A673 (cell line): ENCODE measurements around the gene WIPF3. TPM values are rescaled to one million over a fixed set of nuclear protein-coding genes. Genes with fewer than 3 reads are reported as not detected.
A peak's percentile ranks its signal among the peaks of the same experiment; 100 is the strongest.

ENCODE experiments used
- BruUV-seq: library from RNA; stranded (reverse); fragments of 400-500 nt; replicated peaks from 2 replicates; lab custom pipeline; 2021; lab: Mats Ljungman, UMichigan
- CTCF ChIA-PET: fragments of 300-600 bp; sonication (Branson Sonifier 250); formaldehyde crosslinking; loops from one replicate; lab custom pipeline; 2022; ENCODE audit warnings: antibody characterized with exemption; lab: Charles Lee
- POLR2A ChIA-PET: fragments of 300-600 bp; sonication (Branson Sonifier 250); formaldehyde crosslinking; loops from one replicate; lab custom pipeline; 2022; ENCODE audit warnings: antibody characterized with exemption; ENCODE audit not compliant: low non-redundant PET; lab: Charles Lee
- DNase-seq: peaks from one replicate; pipeline ENCODE4 v3.0.0-alpha.2; 2015; ENCODE audit warnings: low spot score
- H3K27ac ChIP-seq: fragments of 200-600 bp; sonication (generic); 2 replicates; pipeline ENCODE4 v1.5.1; 2016; ENCODE audit warnings: mixed run types, low read depth, mild to moderate bottlenecking, mixed read lengths, antibody characterized with exemption, low read length; ENCODE audit not compliant: poor library complexity, severe bottlenecking
- H3K27me3 ChIP-seq: fragments of 200-600 bp; sonication (generic); replicated peaks from 2 replicates; pipeline ENCODE4 v1.6.1; 2017; ENCODE audit warnings: mixed run types, low read depth, mild to moderate bottlenecking, mixed read lengths, antibody characterized with exemption, low read length; ENCODE audit not compliant: insufficient read depth, poor library complexity
- H3K36me3 ChIP-seq: fragments of 200-600 bp; sonication (generic); 2 replicates; pipeline ENCODE4 v1.6.1; 2016; ENCODE audit warnings: mixed run types, mild to moderate bottlenecking, mixed read lengths, antibody characterized with exemption, low read length; ENCODE audit not compliant: insufficient read depth, poor library complexity, severe bottlenecking
- H3K4me1 ChIP-seq: fragments of 200-600 bp; sonication (generic); 2 replicates; pipeline ENCODE4 v1.6.1; 2017; ENCODE audit warnings: mixed run types, mild to moderate bottlenecking, mixed read lengths, antibody characterized with exemption, low read length; ENCODE audit not compliant: insufficient read depth, poor library complexity, severe bottlenecking
- H3K4me3 ChIP-seq: fragments of 200-600 bp; sonication (generic); 2 replicates; pipeline ENCODE4 v1.5.1; 2016; ENCODE audit warnings: low read depth, mixed run types, mild to moderate bottlenecking, mixed read lengths, low read length; ENCODE audit not compliant: poor library complexity, severe bottlenecking
- H3K9me3 ChIP-seq: fragments of 200-600 bp; sonication (generic); 2 replicates; pipeline ENCODE4 v1.6.1; 2016; ENCODE audit warnings: mixed run types, low read depth, mild to moderate bottlenecking, mixed read lengths, antibody characterized with exemption, low read length; ENCODE audit not compliant: poor library complexity, severe bottlenecking
- CTCF ChIP-seq: fragments of 300-800, 200-600 bp; sonication (generic); conservative IDR thresholded peaks from 2 replicates; pipeline ENCODE4 v1.5.1; 2017; ENCODE audit warnings: low read depth, mild to moderate bottlenecking, antibody characterized with exemption, low read length, moderate library complexity, mixed read lengths
- EZH2 ChIP-seq: fragments of 200-600 bp; sonication (generic); IDR thresholded peaks from 2 replicates; pipeline ENCODE4 v1.6.1; 2017; ENCODE audit warnings: borderline replicate concordance, low read depth, mild to moderate bottlenecking, mixed read lengths, antibody characterized with exemption, low read length; ENCODE audit not compliant: poor library complexity, severe bottlenecking
- intact Hi-C: fragments of 100-400 bp; cut with micrococcal nuclease; formaldehyde crosslinking; loops from one replicate; pipeline ENCODE4 v1.10.0; 2022; ENCODE audit not compliant: unreplicated experiment
- total RNA-seq: library from RNA; stranded (reverse); gene quantifications from 2 replicates; pipeline ENCODE4 v1.2.3, GENCODE V29; 2021

WIPF3 gene
- total RNA-seq, 1 experiment from 2014 or later = 0.21 TPM

- no TSS peak for BruUV-seq
- TF ChIP-seq EZH2 (no peak), CTCF (no peak)
- DNase-seq = no peak
- H3K4me1 ChIP-seq = no peaks in the 10 kb centered on the region
- intact Hi-C loops = no loop called here
- no peaks in the 10 kb centered on the region for H3K9me3 ChIP-seq
- no peak overlapping the region for H3K27ac ChIP-seq
- peaks cover 41% of the 10 kb centered on the region for H3K27me3 ChIP-seq
- CTCF ChIA-PET = no interaction called here
- H3K36me3 ChIP-seq = no peaks in the 10 kb centered on the region
- H3K4me3 ChIP-seq = no peak overlapping the region
- POLR2A ChIA-PET = no interaction called here
These were observed 4.4 kb upstream of the WIPF3 start for GRCh38 chr7:29801929-29802328.

GRCh38 chr7:29805031-29805430 is 1.3 kb upstream of the WIPF3 start:
- H3K27me3 ChIP-seq = peaks cover 71% of the 10 kb centered on the region
- no peaks in the 10 kb centered on the region for H3K9me3 ChIP-seq
- ChIA-PET POLR2A (no interaction called here), CTCF (no interaction called here)
- no TSS peak for BruUV-seq
- TF ChIP-seq CTCF (no peak), EZH2 (no peak)
- H3K27ac ChIP-seq = no peak overlapping the region
- no peak for DNase-seq
- H3K36me3 ChIP-seq = no peaks in the 10 kb centered on the region
- no peak overlapping the region for H3K4me3 ChIP-seq
- H3K4me1 ChIP-seq = no peaks in the 10 kb centered on the region
- intact Hi-C loops = no loop called here

- peak overlapping the region; percentile 46 for H3K4me3 ChIP-seq
- ChIA-PET POLR2A (no interaction called here), CTCF (no interaction called here)
These were observed 461 bp upstream of the WIPF3 start for GRCh38 chr7:29805886-29806207.

More at GRCh38 chr7:29805886-29806207, 461 bp upstream of the WIPF3 start:
- no peaks in the 10 kb centered on the region for H3K36me3 ChIP-seq
- TF ChIP-seq EZH2 (no peak), CTCF (no peak)
- H3K27ac ChIP-seq = no peak overlapping the region
- no peak for DNase-seq
- intact Hi-C loops = no loop called here
- no peaks in the 10 kb centered on the region for H3K4me1 ChIP-seq
- H3K27me3 ChIP-seq = peaks cover 76% of the 10 kb centered on the region
- no TSS peak for BruUV-seq
- H3K9me3 ChIP-seq = no peaks in the 10 kb centered on the region
